HepG2 (cell line): Measurements from ENCODE around the gene PATZ1. TPM values are rescaled to one million over a fixed set of nuclear protein-coding genes. Genes with fewer than 3 reads are reported as not detected.
A peak's percentile ranks its signal among the peaks of the same experiment; 100 is the strongest.

Experiments used
- ATAD3A ChIP-seq: sonication (generic); formaldehyde crosslinking; IDR thresholded peaks from 2 replicates; pipeline ENCODE4 v1.4.0; 2020; ENCODE audit warnings: missing genetic modification reagents
- CENPT ChIP-seq: sonication (generic); formaldehyde crosslinking; IDR thresholded peaks from 2 replicates; pipeline ENCODE4 v1.8.0; 2022; ENCODE audit warnings: low read depth, mild to moderate bottlenecking, moderate library complexity, missing genetic modification reagents
- HDAC1 ChIP-seq: sonication (generic); formaldehyde crosslinking; IDR thresholded peaks from 2 replicates; pipeline ENCODE4 v1.5.1; 2020; ENCODE audit warnings: mild to moderate bottlenecking, missing genetic modification reagents
- HMGXB3 ChIP-seq: sonication (generic); formaldehyde crosslinking; IDR thresholded peaks from 2 replicates; pipeline ENCODE4 v1.4.0; 2020; ENCODE audit warnings: missing genetic modification reagents, borderline replicate concordance
- HMGXB4 ChIP-seq, 2 experiments: sonication (generic) in 1 of 2; formaldehyde crosslinking in 1 of 2; IDR thresholded peaks; 2 replicates each; pipeline versions ENCODE4 v1.4.0 to v1.6.1; 2018 to 2020; ENCODE audit warnings: missing genetic modification reagents in 2 of 2, borderline replicate concordance in 1 of 2, low read depth in 1 of 2, mild to moderate bottlenecking in 1 of 2, missing biosample characterization in 1 of 2
- IRF9 ChIP-seq: sonication (generic); formaldehyde crosslinking; IDR thresholded peaks from 2 replicates; pipeline ENCODE4 v1.8.0; 2022; ENCODE audit warnings: missing genetic modification reagents, mild to moderate bottlenecking, borderline replicate concordance
- ISL2 ChIP-seq: sonication (generic); formaldehyde crosslinking; IDR thresholded peaks from 2 replicates; pipeline ENCODE4 v1.5.0; 2020; ENCODE audit warnings: missing genetic modification reagents
- MTF2 ChIP-seq: sonication (generic); formaldehyde crosslinking; IDR thresholded peaks from 2 replicates; pipeline ENCODE4 v1.5.0; 2020; ENCODE audit warnings: missing genetic modification reagents, borderline replicate concordance
- NPAS2 ChIP-seq: sonication (generic); formaldehyde crosslinking; IDR thresholded peaks from 2 replicates; pipeline ENCODE4 v1.8.0; 2022; ENCODE audit warnings: mild to moderate bottlenecking, missing genetic modification reagents, borderline replicate concordance
- NR0B2 ChIP-seq: sonication (generic); formaldehyde crosslinking; IDR thresholded peaks from 2 replicates; pipeline ENCODE4 v1.4.0; 2020; ENCODE audit warnings: mild to moderate bottlenecking, missing genetic modification reagents
- PRPF4 ChIP-seq: fragments of 200-400 bp; formaldehyde crosslinking; IDR thresholded peaks from 2 replicates; pipeline ENCODE4 v1.6.1; 2016; ENCODE audit warnings: low read length, low read depth; ENCODE audit not compliant: poor library complexity, severe bottlenecking
- RARG ChIP-seq: sonication (generic); formaldehyde crosslinking; IDR thresholded peaks from 2 replicates; pipeline ENCODE4 v1.4.0; 2020; ENCODE audit warnings: low read depth, mild to moderate bottlenecking, missing genetic modification reagents
- RXRB ChIP-seq: IDR thresholded peaks from 2 replicates; pipeline ENCODE4 v1.6.1; 2016; ENCODE audit warnings: borderline replicate concordance, missing genetic modification reagents, missing compliant biosample characterization
- SP5 ChIP-seq: IDR thresholded peaks from 2 replicates; pipeline ENCODE4 v1.6.1; 2016; ENCODE audit warnings: low read depth, borderline replicate concordance
- ZFYVE20 ChIP-seq: sonication (generic); formaldehyde crosslinking; IDR thresholded peaks from 2 replicates; pipeline ENCODE4 v1.8.0; 2023; ENCODE audit warnings: low read depth, mild to moderate bottlenecking, moderate library complexity, missing genetic modification reagents, borderline replicate concordance
- ZNF501 ChIP-seq: sonication (generic); formaldehyde crosslinking; IDR thresholded peaks from 2 replicates; pipeline ENCODE4 v1.5.1; 2020; ENCODE audit warnings: mild to moderate bottlenecking, moderate library complexity, missing genetic modification reagents
- ZNF773 ChIP-seq: sonication (generic); formaldehyde crosslinking; IDR thresholded peaks from 2 replicates; pipeline ENCODE4 v1.4.0; 2020; ENCODE audit warnings: missing genetic modification reagents, borderline replicate concordance
- ZNF777 ChIP-seq: sonication (generic); formaldehyde crosslinking; IDR thresholded peaks from 2 replicates; pipeline ENCODE4 v1.4.0; 2020; ENCODE audit warnings: missing genetic modification reagents
- polyA plus RNA-seq, 8 experiments: library from polyadenylated mRNA; depleted of rRNA in 3 of 8; stranded (reverse) in 7 of 8; unstranded in 1 of 8; fragments of >200 nt; fragmentation: Illumina TruSeq in 4 of 8; extraction: Trizol in 4 of 8; gene quantifications; 2 replicates each; pipeline versions ENCODE4 v1.2.1 to v1.2.3, GENCODE V29; 2011 to 2016; ENCODE audit warnings: low read depth in 4 of 8, missing spikeins in 1 of 8, mixed read lengths in 1 of 8; ENCODE audit not compliant: insufficient read depth in 1 of 8
- total RNA-seq, 5 experiments: library from RNA; depleted of rRNA; stranded (reverse); fragments of >200 nt; fragmentation: Illumina TruSeq; extraction: Trizol; gene quantifications; 2 replicates each; pipeline ENCODE4 v1.2.3, GENCODE V29; 2016; ENCODE audit warnings: low read depth in 1 of 5
- TF ChIP-seq, protein P1 (sequence below): sonication (generic); formaldehyde crosslinking; IDR thresholded peaks from 2 replicates; pipeline ENCODE4 v1.4.0; 2020; ENCODE audit warnings: low read depth, mild to moderate bottlenecking, missing genetic modification reagents

The PATZ1 gene
- total and polyA plus RNA-seq, 2 of the 13 experiments (the other 11 are each of a cell fraction or from before 2014, with no cell fraction given): 24.9 to 30.5 TPM

- TF ChIP-seq HMGXB4 (CRISPR knock-in tag; IDR thresholded peaks at IDR 0.05; ENCODE audit: borderline replicate concordance in 1 of 2, low read depth in 1 of 2) (peak; percentile 57 to 74; a peak in 2 of 4 replicates), ZNF501 (CRISPR knock-in tag) (peak; percentile 63), CENPT (CRISPR knock-in tag) (peak; percentile 37; the same call in 1 of the 2 replicates), NPAS2 (CRISPR knock-in tag) (no peak), ISL2 (peak; percentile 57; the same call in 1 of the 2 replicates), HDAC1 (CRISPR knock-in tag) (peak; percentile 71), ZFYVE20 (CRISPR knock-in tag) (no peak), ZNF773 (0 out of 2 replicates have a peak, but pooled peaks have one; percentile 31), RXRB (CRISPR knock-in tag) (no peak), NR0B2 (CRISPR knock-in tag) (no peak), IRF9 (CRISPR knock-in tag) (no peak), MTF2 (CRISPR knock-in tag) (no peak), PRPF4 (no peak), HMGXB3 (peak; percentile 70; the same call in 1 of the 2 replicates), ZNF777 (CRISPR knock-in tag) (peak; percentile 36; the same call in 1 of the 2 replicates), ATAD3A (CRISPR knock-in tag) (no peak), SP5 (CRISPR knock-in tag) (0 out of 2 replicates have a peak, but pooled peaks have one; percentile 17), RARG (no peak)
- TF ChIP-seq, protein P1, sequence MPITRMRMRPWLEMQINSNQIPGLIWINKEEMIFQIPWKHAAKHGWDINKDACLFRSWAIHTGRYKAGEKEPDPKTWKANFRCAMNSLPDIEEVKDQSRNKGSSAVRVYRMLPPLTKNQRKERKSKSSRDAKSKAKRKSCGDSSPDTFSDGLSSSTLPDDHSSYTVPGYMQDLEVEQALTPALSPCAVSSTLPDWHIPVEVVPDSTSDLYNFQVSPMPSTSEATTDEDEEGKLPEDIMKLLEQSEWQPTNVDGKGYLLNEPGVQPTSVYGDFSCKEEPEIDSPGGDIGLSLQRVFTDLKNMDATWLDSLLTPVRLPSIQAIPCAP: 0 out of 2 replicates have a peak, but pooled peaks have one; percentile 67
Measured at GRCh38 chr22:31346733-31347250, 646 bp upstream of the PATZ1 start (continued).
